ENCODE results near the gene ARF4. TPM values are rescaled to one million over a fixed set of nuclear protein-coding genes. Genes with fewer than 3 reads are reported as not detected.

Gene ARF4
- total RNA-seq, 1 donor from 2014 or later, result 138 TPM

GRCh38 chr3:57544181-57545125 lies 52.7 kb downstream of the ARF4 start, which contains the start of gene DNAH12:
Gene DNAH12, minus strand, starts transcription at chr3:57544344. Its CDS starts 1,474 bp downstream, at chr3:57542870.
- peaks cover 13% of the 10 kb centered on the region for H3K4me1 ChIP-seq
- H3K9me3 Mint-ChIP-seq, result no peaks in the 10 kb centered on the region
- peaks cover 24% of the 10 kb centered on the region for H3K4me1 Mint-ChIP-seq
- H3K79me2 ChIP-seq (ENCODE audit: low read depth), result no peaks in the 10 kb centered on the region
- H4K20me1 ChIP-seq (ENCODE audit: low read depth), result no peaks in the 10 kb centered on the region
- no peak within 1 kb of the TSS for H3K9ac ChIP-seq
- no peaks in the 10 kb centered on the region for H3K36me3 ChIP-seq
- H2AFZ ChIP-seq (replicated peaks), result no peak within 1 kb of the TSS
- DNase-seq (ENCODE audit: low spot score), result peak; percentile 95
- peak within 1 kb of the TSS; percentile 60 for H3K27ac Mint-ChIP-seq
- peak within 1 kb of the TSS; percentile 76 for H3K4me2 ChIP-seq
- H3K4me3 Mint-ChIP-seq, result peak within 1 kb of the TSS; percentile 79
- H3K27me3 ChIP-seq, result no peaks in the 10 kb centered on the region
- no peak for TF ChIP-seq EZH2phosphoT487 (IDR thresholded peaks at IDR 0.05)
- no peak for TF ChIP-seq EZH2 (IDR thresholded peaks at IDR 0.05)
- TF ChIP-seq, protein P1, sequence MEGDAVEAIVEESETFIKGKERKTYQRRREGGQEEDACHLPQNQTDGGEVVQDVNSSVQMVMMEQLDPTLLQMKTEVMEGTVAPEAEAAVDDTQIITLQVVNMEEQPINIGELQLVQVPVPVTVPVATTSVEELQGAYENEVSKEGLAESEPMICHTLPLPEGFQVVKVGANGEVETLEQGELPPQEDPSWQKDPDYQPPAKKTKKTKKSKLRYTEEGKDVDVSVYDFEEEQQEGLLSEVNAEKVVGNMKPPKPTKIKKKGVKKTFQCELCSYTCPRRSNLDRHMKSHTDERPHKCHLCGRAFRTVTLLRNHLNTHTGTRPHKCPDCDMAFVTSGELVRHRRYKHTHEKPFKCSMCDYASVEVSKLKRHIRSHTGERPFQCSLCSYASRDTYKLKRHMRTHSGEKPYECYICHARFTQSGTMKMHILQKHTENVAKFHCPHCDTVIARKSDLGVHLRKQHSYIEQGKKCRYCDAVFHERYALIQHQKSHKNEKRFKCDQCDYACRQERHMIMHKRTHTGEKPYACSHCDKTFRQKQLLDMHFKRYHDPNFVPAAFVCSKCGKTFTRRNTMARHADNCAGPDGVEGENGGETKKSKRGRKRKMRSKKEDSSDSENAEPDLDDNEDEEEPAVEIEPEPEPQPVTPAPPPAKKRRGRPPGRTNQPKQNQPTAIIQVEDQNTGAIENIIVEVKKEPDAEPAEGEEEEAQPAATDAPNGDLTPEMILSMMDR (IDR thresholded peaks at IDR 0.05), result no peak
- peaks cover 9% of the 10 kb centered on the region for H3F3A ChIP-seq (ENCODE audit: low read depth)
- H3K4me3 ChIP-seq, result peak within 1 kb of the TSS; percentile 35
- H3K36me3 Mint-ChIP-seq, result no peaks in the 10 kb centered on the region
- H3K9me3 ChIP-seq (ENCODE audit: low read depth), result no peaks in the 10 kb centered on the region
- no peak within 1 kb of the TSS for H3K27ac ChIP-seq
- H3K27me3 Mint-ChIP-seq (ENCODE audit: insufficient read depth, low read depth), result peaks cover 2% of the 10 kb centered on the region

- Histone ChIP-seq H3K27ac (no peak overlapping the region), H4K20me1 (ENCODE audit: low read depth) (no peaks in the 10 kb centered on the region), H3K4me1 (no peaks in the 10 kb centered on the region), H3K36me3 (no peaks in the 10 kb centered on the region), H3K4me3 (no peak overlapping the region), H3F3A (ENCODE audit: low read depth) (no peaks in the 10 kb centered on the region), H3K9ac (no peak overlapping the region), H3K27me3 (no peaks in the 10 kb centered on the region), H3K4me2 (no peak overlapping the region), H3K9me3 (ENCODE audit: low read depth) (no peaks in the 10 kb centered on the region), H2AFZ (replicated peaks) (no peak overlapping the region), H3K79me2 (ENCODE audit: low read depth) (no peaks in the 10 kb centered on the region)
- Mint-ChIP-seq H3K9me3 (no peaks in the 10 kb centered on the region), H3K27me3 (ENCODE audit: insufficient read depth, low read depth) (no peaks in the 10 kb centered on the region), H3K36me3 (no peaks in the 10 kb centered on the region), H3K27ac (no peak overlapping the region), H3K4me1 (peaks cover 3% of the 10 kb centered on the region), H3K4me3 (no peak overlapping the region)
- no peak for TF ChIP-seq EZH2phosphoT487 (IDR thresholded peaks at IDR 0.05)
- no peak for TF ChIP-seq EZH2 (IDR thresholded peaks at IDR 0.05)
- TF ChIP-seq, protein P1 (IDR thresholded peaks at IDR 0.05), result no peak
- DNase-seq (ENCODE audit: low spot score), result no peak
Measured at GRCh38 chr3:57538465-57538864, 58.7 kb downstream of the ARF4 start.

- no peak overlapping the region for H3K4me2 ChIP-seq
- DNase-seq (ENCODE audit: low spot score), result no peak
- Mint-ChIP-seq H3K27me3 (ENCODE audit: insufficient read depth, low read depth) (peaks cover 3% of the 10 kb centered on the region), H3K4me3 (no peak overlapping the region), H3K9me3 (no peaks in the 10 kb centered on the region), H3K27ac (no peak overlapping the region), H3K36me3 (no peaks in the 10 kb centered on the region), H3K4me1 (no peaks in the 10 kb centered on the region)
- no peak overlapping the region for H3K4me3 ChIP-seq
- TF ChIP-seq EZH2phosphoT487 (IDR thresholded peaks at IDR 0.05) (no peak), EZH2 (IDR thresholded peaks at IDR 0.05) (no peak)
- TF ChIP-seq, protein P1 (IDR thresholded peaks at IDR 0.05), result no peak
- H3K27me3 ChIP-seq, result no peaks in the 10 kb centered on the region
- H3K9me3 ChIP-seq (ENCODE audit: low read depth), result no peaks in the 10 kb centered on the region
- no peak overlapping the region for H3K9ac ChIP-seq
- H3K27ac ChIP-seq, result no peak overlapping the region
- no peaks in the 10 kb centered on the region for H3F3A ChIP-seq (ENCODE audit: low read depth)
- no peaks in the 10 kb centered on the region for H3K79me2 ChIP-seq (ENCODE audit: low read depth)
- H3K4me1 ChIP-seq, result no peaks in the 10 kb centered on the region
- no peaks in the 10 kb centered on the region for H3K36me3 ChIP-seq
- H4K20me1 ChIP-seq (ENCODE audit: low read depth), result no peaks in the 10 kb centered on the region
- H2AFZ ChIP-seq (replicated peaks), result no peak overlapping the region
Measured at GRCh38 chr3:57530071-57530608, 67.0 kb downstream of the ARF4 start.

Small RNAs within 50 kb of the gene (small RNA-seq; reads per million reads assigned to genes)
- gene RNU6-108P (not detected), gene RNU6-483P (not detected), gene RNU6ATAC26P (not detected)

Other genes with a start within 250 kb of the ARF4 start
- 0.02 and 0.03 TPM in 2 replicates for gene DNAH12, start 53.0 kb downstream of the ARF4 start, total RNA-seq (ENCODE audit: low replicate concordance)
- 8.6 and 11.3 TPM in 2 replicates for gene PDE12, start 41.1 kb downstream of the ARF4 start, total RNA-seq (ENCODE audit: low replicate concordance)
- gene DENND6A, start 95.7 kb upstream of the ARF4 start, total RNA-seq (ENCODE audit: low replicate concordance), result 29.5 and 35.4 TPM in 2 replicates
- gene SLMAP, start 159.0 kb upstream of the ARF4 start, total RNA-seq (ENCODE audit: low replicate concordance), result 36.4 and 59.4 TPM in 2 replicates

Data from neural progenitor cell (in vitro differentiated cells).